ENCODE measurements around the gene CTBP2. TPM values are rescaled to one million over a fixed set of nuclear protein-coding genes. Genes with fewer than 3 reads are reported as not detected.

Gene CTBP2
- total and polyA plus RNA-seq, 4 donors: 19.2 to 80.6 (median 63.2) TPM

GRCh38 chr10:125066764-125067450, 93.5 kb downstream of the CTBP2 start:
- ATAC-seq (ENCODE audit: insufficient read depth, low FRiP score) (no peak), DNase-seq (no peak)
- 78 to 86% methylated on average over 11 of the region's 11 CpGs for WGBS, 2 donors
- H3K27me3 ChIP-seq (ENCODE audit: control insufficient read depth in 3 of 3, insufficient read depth in 3 of 3, low read length in 2 of 3): no peaks in the 10 kb centered on the region
- H3K9me3 ChIP-seq (ENCODE audit: control insufficient read depth in 4 of 4, insufficient read depth in 3 of 4, low read length in 3 of 4): no peaks in the 10 kb centered on the region
- H3K27ac ChIP-seq (ENCODE audit: low read depth in 1 of 2, low read length in 1 of 2): no peak overlapping the region
- no peak overlapping the region for H3K9ac ChIP-seq (ENCODE audit: insufficient read depth in 1 of 2, low read length in 2 of 2)
- no peak overlapping the region for H3K4me3 ChIP-seq
- no peak for TF ChIP-seq CTCF (IDR thresholded peaks at IDR 0.05; ENCODE audit: control extremely low read depth, extremely low read depth)
- H3K36me3 ChIP-seq (ENCODE audit: control insufficient read depth in 4 of 4, insufficient read depth in 4 of 4, low read length in 4 of 4): peaks cover 0 to 13% (median 5%) of the 10 kb centered on the region in 4 donors
- H3K4me1 ChIP-seq (ENCODE audit: control insufficient read depth in 5 of 5, insufficient read depth in 5 of 5, low read length in 5 of 5): peaks cover 12 to 29% (median 24%) of the 10 kb centered on the region in 5 donors

GRCh38 chr10:125064681-125065492, 95.5 kb downstream of the CTBP2 start:
- H3K4me1 ChIP-seq (ENCODE audit: control insufficient read depth in 5 of 5, insufficient read depth in 5 of 5, low read length in 5 of 5): peaks cover 22 to 44% (median 37%) of the 10 kb centered on the region in 5 donors
- no peak for TF ChIP-seq CTCF (IDR thresholded peaks at IDR 0.05; ENCODE audit: control extremely low read depth, extremely low read depth)
- H3K9ac ChIP-seq (ENCODE audit: insufficient read depth in 1 of 2, low read length in 2 of 2): peak overlapping the region in 1 of 2 donors; percentile 43
- ATAC-seq (ENCODE audit: insufficient read depth, low FRiP score): no peak
- peak in 2 of 3 donors; percentile 64 to 67 for DNase-seq
- peaks cover 0 to 9% (median 5%) of the 10 kb centered on the region in 4 donors for H3K36me3 ChIP-seq (ENCODE audit: control insufficient read depth in 4 of 4, insufficient read depth in 4 of 4, low read length in 4 of 4)
- H3K9me3 ChIP-seq (ENCODE audit: control insufficient read depth in 4 of 4, insufficient read depth in 3 of 4, low read length in 3 of 4): no peaks in the 10 kb centered on the region
- WGBS, 2 donors: 16 to 41% methylated on average over 8 of the region's 8 CpGs
- peak overlapping the region in 1 of 2 donors; percentile 73 for H3K27ac ChIP-seq (ENCODE audit: low read depth in 1 of 2, low read length in 1 of 2)
- H3K27me3 ChIP-seq (ENCODE audit: control insufficient read depth in 3 of 3, insufficient read depth in 3 of 3, low read length in 2 of 3): no peaks in the 10 kb centered on the region
- no peak overlapping the region for H3K4me3 ChIP-seq

GRCh38 chr10:125063256-125063925, 97.0 kb downstream of the CTBP2 start:
- DNase-seq (no peak), ATAC-seq (ENCODE audit: insufficient read depth, low FRiP score) (no peak)
- 90 to 91% methylated on average over 23 of the region's 23 CpGs for WGBS, 2 donors
- H3K27ac ChIP-seq (ENCODE audit: low read depth in 1 of 2, low read length in 1 of 2): no peak overlapping the region
- H3K36me3 ChIP-seq (ENCODE audit: control insufficient read depth in 4 of 4, insufficient read depth in 4 of 4, low read length in 4 of 4): peaks cover 0 to 12% (median 6%) of the 10 kb centered on the region in 4 donors
- peaks cover 27 to 52% (median 44%) of the 10 kb centered on the region in 5 donors for H3K4me1 ChIP-seq (ENCODE audit: control insufficient read depth in 5 of 5, insufficient read depth in 5 of 5, low read length in 5 of 5)
- no peak for TF ChIP-seq CTCF (IDR thresholded peaks at IDR 0.05; ENCODE audit: control extremely low read depth, extremely low read depth)
- H3K9me3 ChIP-seq (ENCODE audit: control insufficient read depth in 4 of 4, insufficient read depth in 3 of 4, low read length in 3 of 4): no peaks in the 10 kb centered on the region
- H3K9ac ChIP-seq (ENCODE audit: insufficient read depth in 1 of 2, low read length in 2 of 2): peak overlapping the region in 1 of 2 donors; percentile 16
- no peak overlapping the region for H3K4me3 ChIP-seq
- H3K27me3 ChIP-seq (ENCODE audit: control insufficient read depth in 3 of 3, insufficient read depth in 3 of 3, low read length in 2 of 3): no peaks in the 10 kb centered on the region
